Measurements from ENCODE around the gene HSD17B1.

HSD17B1 gene

GRCh38 chr17:42548993-42549755 lies 3.5 kb upstream of the HSD17B1 start:
- H3K18ac ChIP-seq (ENCODE audit: low read length) = no peak overlapping the region
- H2BK5ac ChIP-seq (ENCODE audit: low read depth, low read length, poor library complexity) = no peak overlapping the region
- no peak for DNase-seq
- no peak overlapping the region for H2AFZ ChIP-seq (ENCODE audit: insufficient read depth, low read length, poor library complexity)
- no peak overlapping the region for H4K91ac ChIP-seq (ENCODE audit: low read depth, low read length)
- H3K4ac ChIP-seq (ENCODE audit: low read depth, low read length) = no peak overlapping the region
- no CpG with 5 or more reads among the region's 14 CpGs for WGBS (ENCODE audit: extremely low coverage, insufficient coverage, insufficient read length)
- H2AK5ac ChIP-seq (ENCODE audit: low read length) = no peak overlapping the region
- H3K9me3 ChIP-seq (ENCODE audit: insufficient read depth, low read depth, low read length) = no peaks in the 10 kb centered on the region
- H4K12ac ChIP-seq (ENCODE audit: low read depth, low read length) = no peak overlapping the region
- no peak overlapping the region for H4K8ac ChIP-seq (ENCODE audit: low read depth, low read length)
- H3K4me2 ChIP-seq (ENCODE audit: low read length) = peak overlapping the region; percentile 58
- H3K27ac ChIP-seq (ENCODE audit: low read depth, low read length) = no peak overlapping the region
- H3K23ac ChIP-seq (ENCODE audit: low read length) = no peak overlapping the region
- no peak overlapping the region for H3K14ac ChIP-seq (ENCODE audit: low read length)
- no peak overlapping the region for H3K4me3 ChIP-seq (ENCODE audit: low read depth, low read length)
- H3K4me1 ChIP-seq (ENCODE audit: control insufficient read depth in 1 of 2, insufficient read depth in 2 of 2, low read length in 2 of 2) = peaks cover 27 to 31% of the 10 kb centered on the region in 2 experiments
- no peak overlapping the region for H2BK120ac ChIP-seq (ENCODE audit: insufficient read depth, low read length, poor library complexity)
- H3K9ac ChIP-seq (ENCODE audit: low read length) = no peak overlapping the region
- no peak overlapping the region for H2BK12ac ChIP-seq (ENCODE audit: low read length)
- peaks cover 3 to 5% of the 10 kb centered on the region in 2 experiments for H3K36me3 ChIP-seq (ENCODE audit: control insufficient read depth in 1 of 2, insufficient read depth in 2 of 2, low read length in 2 of 2)
- H3K27me3 ChIP-seq (ENCODE audit: insufficient read depth, low read length) = no peaks in the 10 kb centered on the region
- H3K79me1 ChIP-seq (ENCODE audit: low read length) = peaks cover 16% of the 10 kb centered on the region
- H3K79me2 ChIP-seq (ENCODE audit: control insufficient read depth, insufficient read depth, low read length, poor library complexity) = peaks cover 9% of the 10 kb centered on the region

DNA sequence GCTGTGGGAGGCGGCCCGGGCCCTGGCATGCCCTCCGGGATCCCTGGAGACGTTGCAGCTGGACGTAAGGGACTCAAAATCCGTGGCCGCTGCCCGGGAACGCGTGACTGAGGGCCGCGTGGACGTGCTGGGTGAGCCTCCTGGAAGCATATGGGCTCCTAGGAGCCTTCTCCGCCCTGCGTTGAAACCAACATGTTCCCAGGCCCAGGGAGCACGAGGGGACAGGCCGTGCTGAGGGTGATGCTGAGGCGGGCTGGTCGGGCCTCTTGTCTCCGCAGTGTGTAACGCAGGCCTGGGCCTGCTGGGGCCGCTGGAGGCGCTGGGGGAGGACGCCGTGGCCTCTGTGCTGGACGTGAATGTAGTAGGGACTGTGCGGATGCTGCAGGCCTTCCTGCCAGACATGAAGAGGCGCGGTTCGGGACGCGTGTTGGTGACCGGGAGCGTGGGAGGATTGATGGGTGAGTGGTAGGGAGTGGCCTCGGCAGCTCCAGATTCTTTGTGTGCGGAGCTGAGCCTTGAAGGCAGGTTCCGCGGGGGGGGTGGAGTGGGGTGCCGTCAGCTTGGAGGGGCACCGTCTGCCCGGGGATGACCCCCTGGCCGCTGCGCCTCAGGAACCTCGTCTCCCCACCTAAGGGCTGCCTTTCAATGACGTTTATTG lies 567 bp downstream of the HSD17B1 start:
- H3K79me2 ChIP-seq (ENCODE audit: control insufficient read depth, insufficient read depth, low read length, poor library complexity) = peaks cover 16% of the 10 kb centered on the region
- H3K36me3 ChIP-seq (ENCODE audit: control insufficient read depth in 1 of 2, insufficient read depth in 2 of 2, low read length in 2 of 2) = peaks cover 0 to 2% of the 10 kb centered on the region in 2 experiments
- peak overlapping the region; percentile 23 for H2AFZ ChIP-seq (ENCODE audit: insufficient read depth, low read length, poor library complexity)
- H2BK12ac ChIP-seq (ENCODE audit: low read length) = peak overlapping the region; percentile 68
- peak overlapping the region; percentile 53 for H2BK5ac ChIP-seq (ENCODE audit: low read depth, low read length, poor library complexity)
- H2BK120ac ChIP-seq (ENCODE audit: insufficient read depth, low read length, poor library complexity) = peak overlapping the region; percentile 82
- H3K9ac ChIP-seq (ENCODE audit: low read length) = no peak overlapping the region
- H3K4ac ChIP-seq (ENCODE audit: low read depth, low read length) = peak overlapping the region; percentile 93
- no CpG with 5 or more reads among the region's 45 CpGs for WGBS (ENCODE audit: extremely low coverage, insufficient coverage, insufficient read length)
- H4K91ac ChIP-seq (ENCODE audit: low read depth, low read length) = peak overlapping the region; percentile 92
- peak overlapping the region; percentile 97 for H3K18ac ChIP-seq (ENCODE audit: low read length)
- peaks cover 23% of the 10 kb centered on the region for H3K79me1 ChIP-seq (ENCODE audit: low read length)
- H4K8ac ChIP-seq (ENCODE audit: low read depth, low read length) = peak overlapping the region; percentile 96
- H3K27ac ChIP-seq (ENCODE audit: low read depth, low read length) = peak overlapping the region; percentile 76
- peak overlapping the region; percentile 79 for H4K12ac ChIP-seq (ENCODE audit: low read depth, low read length)
- peaks cover 21 to 24% of the 10 kb centered on the region in 2 experiments for H3K4me1 ChIP-seq (ENCODE audit: control insufficient read depth in 1 of 2, insufficient read depth in 2 of 2, low read length in 2 of 2)
- DNase-seq = peak; percentile 72 to 73
- peak overlapping the region; percentile 84 for H2AK5ac ChIP-seq (ENCODE audit: low read length)
- no peaks in the 10 kb centered on the region for H3K27me3 ChIP-seq (ENCODE audit: insufficient read depth, low read length)
- peak overlapping the region; percentile 77 for H3K4me2 ChIP-seq (ENCODE audit: low read length)
- no peaks in the 10 kb centered on the region for H3K9me3 ChIP-seq (ENCODE audit: insufficient read depth, low read depth, low read length)
- no peak overlapping the region for H3K23ac ChIP-seq (ENCODE audit: low read length)
- H3K4me3 ChIP-seq (ENCODE audit: low read depth, low read length) = peak overlapping the region; percentile 25
- H3K14ac ChIP-seq (ENCODE audit: low read length) = peak overlapping the region; percentile 95

DNA sequence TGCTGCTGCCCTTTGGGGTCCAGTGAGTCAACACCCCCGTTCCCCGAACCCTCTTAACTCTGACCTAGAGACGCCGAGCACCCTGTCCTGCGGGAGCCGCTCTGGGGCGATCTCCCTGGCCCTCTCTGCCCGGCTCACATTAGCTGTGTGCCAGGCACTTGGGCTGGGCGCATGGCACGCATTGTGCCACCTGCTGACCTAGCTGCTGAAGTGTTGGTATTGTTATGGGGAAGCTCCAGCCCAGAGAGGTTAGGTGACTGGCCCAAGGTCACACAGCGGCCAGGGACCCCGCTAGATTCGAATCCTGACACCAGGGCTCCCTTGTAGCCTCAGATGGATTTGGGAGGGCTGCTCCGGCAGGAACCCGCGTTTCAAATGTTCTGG lies 1.1 kb downstream of the HSD17B1 start:
- Histone ChIP-seq H3K4ac (ENCODE audit: low read depth, low read length) (peak overlapping the region; percentile 93), H3K9ac (ENCODE audit: low read length) (peak overlapping the region; percentile 72), H3K36me3 (ENCODE audit: control insufficient read depth in 1 of 2, insufficient read depth in 2 of 2, low read length in 2 of 2) (peaks cover 0 to 2% of the 10 kb centered on the region in 2 experiments), H3K4me3 (ENCODE audit: low read depth, low read length) (peak overlapping the region; percentile 92), H3K9me3 (ENCODE audit: insufficient read depth, low read depth, low read length) (no peaks in the 10 kb centered on the region), H3K27me3 (ENCODE audit: insufficient read depth, low read length) (no peaks in the 10 kb centered on the region), H4K12ac (ENCODE audit: low read depth, low read length) (peak overlapping the region; percentile 79), H3K4me2 (ENCODE audit: low read length) (peak overlapping the region; percentile 77), H3K27ac (ENCODE audit: low read depth, low read length) (peak overlapping the region; percentile 76), H4K8ac (ENCODE audit: low read depth, low read length) (peak overlapping the region; percentile 96), H4K91ac (ENCODE audit: low read depth, low read length) (peak overlapping the region; percentile 92), H3K4me1 (ENCODE audit: control insufficient read depth in 1 of 2, insufficient read depth in 2 of 2, low read length in 2 of 2) (peaks cover 19 to 20% of the 10 kb centered on the region in 2 experiments), H3K79me1 (ENCODE audit: low read length) (peaks cover 22% of the 10 kb centered on the region), H2AK5ac (ENCODE audit: low read length) (peak overlapping the region; percentile 84), H2BK5ac (ENCODE audit: low read depth, low read length, poor library complexity) (peak overlapping the region; percentile 10), H2BK12ac (ENCODE audit: low read length) (peak overlapping the region; percentile 90), H3K14ac (ENCODE audit: low read length) (peak overlapping the region; percentile 95), H3K18ac (ENCODE audit: low read length) (peak overlapping the region; percentile 97), H3K79me2 (ENCODE audit: control insufficient read depth, insufficient read depth, low read length, poor library complexity) (peaks cover 16% of the 10 kb centered on the region), H3K23ac (ENCODE audit: low read length) (no peak overlapping the region), H2BK120ac (ENCODE audit: insufficient read depth, low read length, poor library complexity) (peak overlapping the region; percentile 82), H2AFZ (ENCODE audit: insufficient read depth, low read length, poor library complexity) (peak overlapping the region; percentile 66)
- WGBS (ENCODE audit: extremely low coverage, insufficient coverage, insufficient read length) = no CpG with 5 or more reads among the region's 16 CpGs
- no peak for DNase-seq

GRCh38 chr17:42554250-42555121 lies 1.8 kb downstream of the HSD17B1 start:
- H3K79me2 ChIP-seq (ENCODE audit: control insufficient read depth, insufficient read depth, low read length, poor library complexity) = peaks cover 16% of the 10 kb centered on the region
- H4K12ac ChIP-seq (ENCODE audit: low read depth, low read length) = peak overlapping the region; percentile 90
- peak overlapping the region; percentile 77 for H3K4me2 ChIP-seq (ENCODE audit: low read length)
- H3K14ac ChIP-seq (ENCODE audit: low read length) = peak overlapping the region; percentile 95
- peaks cover 0 to 2% of the 10 kb centered on the region in 2 experiments for H3K36me3 ChIP-seq (ENCODE audit: control insufficient read depth in 1 of 2, insufficient read depth in 2 of 2, low read length in 2 of 2)
- H3K9ac ChIP-seq (ENCODE audit: low read length) = peak overlapping the region; percentile 95
- no peaks in the 10 kb centered on the region for H3K27me3 ChIP-seq (ENCODE audit: insufficient read depth, low read length)
- H4K91ac ChIP-seq (ENCODE audit: low read depth, low read length) = peak overlapping the region; percentile 92
- H3K4ac ChIP-seq (ENCODE audit: low read depth, low read length) = peak overlapping the region; percentile 93
- WGBS (ENCODE audit: extremely low coverage, insufficient coverage, insufficient read length) = no CpG with 5 or more reads among the region's 82 CpGs
- peak; percentile 40 to 70 for DNase-seq
- no peaks in the 10 kb centered on the region for H3K9me3 ChIP-seq (ENCODE audit: insufficient read depth, low read depth, low read length)
- peak overlapping the region; percentile 12 for H2BK12ac ChIP-seq (ENCODE audit: low read length)
- H4K8ac ChIP-seq (ENCODE audit: low read depth, low read length) = peak overlapping the region; percentile 96
- peaks cover 16 to 18% of the 10 kb centered on the region in 2 experiments for H3K4me1 ChIP-seq (ENCODE audit: control insufficient read depth in 1 of 2, insufficient read depth in 2 of 2, low read length in 2 of 2)
- peak overlapping the region; percentile 87 for H2AFZ ChIP-seq (ENCODE audit: insufficient read depth, low read length, poor library complexity)
- H3K4me3 ChIP-seq (ENCODE audit: low read depth, low read length) = peak overlapping the region; percentile 92
- H2BK5ac ChIP-seq (ENCODE audit: low read depth, low read length, poor library complexity) = peak overlapping the region; percentile 87
- peak overlapping the region; percentile 76 for H3K27ac ChIP-seq (ENCODE audit: low read depth, low read length)
- peak overlapping the region; percentile 97 for H3K18ac ChIP-seq (ENCODE audit: low read length)
- H3K79me1 ChIP-seq (ENCODE audit: low read length) = peaks cover 22% of the 10 kb centered on the region
- no peak overlapping the region for H3K23ac ChIP-seq (ENCODE audit: low read length)
- H2BK120ac ChIP-seq (ENCODE audit: insufficient read depth, low read length, poor library complexity) = peak overlapping the region; percentile 82
- H2AK5ac ChIP-seq (ENCODE audit: low read length) = peak overlapping the region; percentile 84
